HepG2 (cell line): Measurements from ENCODE around the gene CNTN5. TPM values are rescaled to one million over a fixed set of nuclear protein-coding genes. Genes with fewer than 3 reads are reported as not detected.

ENCODE experiments used
- ATAC-seq: fragments of 200-7000 bp; cut with Tn5 transposase; 3 replicates; pipeline ENCODE4 v1.9.1; 2020; ENCODE audit warnings: mild to moderate bottlenecking, moderate library complexity
- BruUV-seq: library from RNA; stranded (reverse); fragments of 400-500 nt; replicated peaks from 2 replicates; lab custom pipeline; 2021; lab: Mats Ljungman, UMichigan
- CTCF ChIA-PET: fragments of 300-600 bp; formaldehyde crosslinking; extraction: SDS; loops from one replicate; lab custom pipeline; 2021; ENCODE audit warnings: low total read pairs, inconsistent platforms, low intra/inter-chr PET ratio; lab: Yijun Ruan, JAX
- POLR2A ChIA-PET: fragments of 350-600 bp; sonication (Branson Sonifier 250); formaldehyde crosslinking; loops from one replicate; lab custom pipeline; 2020; ENCODE audit warnings: antibody characterized with exemption, inconsistent platforms; lab: Yijun Ruan, JAX
- DNase-seq: peaks from one replicate; pipeline ENCODE4 v3.0.0-alpha.2; 2015; ENCODE audit warnings: low spot score
- FAIRE-seq: peaks from 3 replicates; lab custom pipeline; 2011; peaks lifted over from hg19 to GRCh38; lab: Jason Lieb, UNC
- H2AFZ ChIP-seq: one replicate; pipeline ENCODE4 v1.6.1; 2011; ENCODE audit warnings: low read length, inconsistent platforms
- H3K27ac ChIP-seq: fragments of 300-600 bp; 3 replicates; pipeline ENCODE4 v1.8.0; 2011; ENCODE audit warnings: mixed run types, mild to moderate bottlenecking, mixed read lengths, low read length, inconsistent platforms; ENCODE audit not compliant: insufficient read depth; ENCODE audit errors: extremely low read length
- H3K27me3 ChIP-seq, 2 experiments: fragments of 200-600 bp in 1 of 2; 2 replicates in 1 of 2; 3 replicates in 1 of 2; pipeline versions ENCODE4 v1.6.0 to v1.8.0; 2011; ENCODE audit warnings: low read length in 2 of 2, mild to moderate bottlenecking in 2 of 2, moderate library complexity in 2 of 2, inconsistent platforms in 1 of 2; ENCODE audit not compliant: insufficient read depth in 2 of 2, control insufficient read depth in 1 of 2
- H3K36me3 ChIP-seq, 2 experiments: fragments of 200-600 bp in 1 of 2; replicated peaks in 1 of 2; 2 replicates in 1 of 2; 3 replicates in 1 of 2; pipeline versions ENCODE4 v1.5.1 to v1.8.0; 2011; ENCODE audit warnings: low read length in 2 of 2, inconsistent platforms in 1 of 2; ENCODE audit not compliant: insufficient read depth in 2 of 2, control insufficient read depth in 1 of 2
- H3K4me1 ChIP-seq: 2 replicates; pipeline ENCODE4 v1.5.1; 2012; ENCODE audit warnings: low read length, inconsistent platforms; ENCODE audit not compliant: insufficient read depth
- H3K4me2 ChIP-seq: 2 replicates; pipeline ENCODE4 v1.6.0; 2011; ENCODE audit warnings: low read depth, low read length, inconsistent platforms
- H3K4me3 ChIP-seq, 3 experiments: fragments of 200-600 bp in 1 of 3; sonication (generic), shearing (Covaris generic) in 1 of 3; replicated peaks in 1 of 3; 2 replicates each; pipeline ENCODE4 v1.5.1; 2011 to 2016; ENCODE audit warnings: low read length in 3 of 3, inconsistent platforms in 2 of 3, low read depth in 2 of 3, mild to moderate bottlenecking in 2 of 3, control low read depth in 1 of 3, mixed read lengths in 1 of 3; ENCODE audit not compliant: insufficient read depth in 1 of 3
- H3K79me2 ChIP-seq: one replicate; pipeline ENCODE4 v1.6.1; 2011; ENCODE audit warnings: low read length, inconsistent platforms; ENCODE audit not compliant: insufficient read depth
- H3K9ac ChIP-seq: 2 replicates; pipeline ENCODE4 v1.6.0; 2011; ENCODE audit warnings: mild to moderate bottlenecking, low read depth, low read length, inconsistent platforms; ENCODE audit not compliant: insufficient read depth
- H3K9me3 ChIP-seq: 2 replicates; pipeline ENCODE4 v1.5.1; 2012; ENCODE audit warnings: mild to moderate bottlenecking, low read length
- H4K20me1 ChIP-seq: 2 replicates; pipeline ENCODE4 v1.6.0; 2011; ENCODE audit warnings: inconsistent platforms, mild to moderate bottlenecking, low read length, moderate library complexity; ENCODE audit not compliant: insufficient read depth
- BRCA1 ChIP-seq: sonication (generic); formaldehyde crosslinking; IDR thresholded peaks from 2 replicates; pipeline ENCODE4 v1.4.0; 2020; ENCODE audit warnings: missing genetic modification reagents
- FOSL1 ChIP-seq: sonication (generic); formaldehyde crosslinking; IDR thresholded peaks from 2 replicates; pipeline ENCODE4 v1.9.0; 2021; ENCODE audit warnings: missing genetic modification reagents, borderline replicate concordance
- PAX8 ChIP-seq: sonication (generic); formaldehyde crosslinking; IDR thresholded peaks from 2 replicates; pipeline ENCODE4 v1.8.0; 2022; ENCODE audit warnings: mild to moderate bottlenecking, missing genetic modification reagents, borderline replicate concordance
- PHF5A ChIP-seq: IDR thresholded peaks from one replicate; pipeline ENCODE4 v1.6.1; 2018; ENCODE audit warnings: low read depth, missing genetic modification reagents; ENCODE audit not compliant: unreplicated experiment
- RBM22 ChIP-seq: fragments of 200-400 bp; formaldehyde crosslinking; optimal IDR thresholded peaks from 2 replicates; pipeline ENCODE3; 2017; ENCODE audit warnings: mild to moderate bottlenecking, low read length, moderate library complexity
- ZNF34 ChIP-seq: sonication (generic); formaldehyde crosslinking; IDR thresholded peaks from 2 replicates; pipeline ENCODE4 v1.4.0; 2020; ENCODE audit warnings: mild to moderate bottlenecking, missing genetic modification reagents, borderline replicate concordance
- ZNF598 ChIP-seq: sonication (generic); formaldehyde crosslinking; IDR thresholded peaks from 2 replicates; pipeline ENCODE4 v1.5.1; 2020; ENCODE audit warnings: mild to moderate bottlenecking, missing genetic modification reagents, borderline replicate concordance
- ZNF605 ChIP-seq: sonication (generic); formaldehyde crosslinking; IDR thresholded peaks from 2 replicates; pipeline ENCODE4 v1.8.0; 2022; ENCODE audit warnings: mild to moderate bottlenecking, missing genetic modification reagents
- ZNF724P ChIP-seq: sonication (generic); formaldehyde crosslinking; IDR thresholded peaks from 2 replicates; pipeline ENCODE4 v1.8.0; 2022; ENCODE audit warnings: missing genetic modification reagents, borderline replicate concordance
- WGBS: methylation state at CpG from one replicate; pipeline ENCODE4 v1.1.6; 2017; ENCODE audit warnings: low lambda C conversion rate; 5-methylcytosine and 5-hydroxymethylcytosine counted together
- in situ Hi-C: cut with HindIII; loops from 2 replicates; pipeline ENCODE4 v1.10.0; 2017; ENCODE audit warnings: low pct_unique_long_range_greater_than_20kb; ENCODE audit not compliant: extremely low pct_ligation_motif_present
- intact Hi-C: fragments of 100-400 bp; cut with micrococcal nuclease; formaldehyde crosslinking; loops from one replicate; pipeline ENCODE4 v1.10.0; 2022; ENCODE audit not compliant: unreplicated experiment
- polyA plus RNA-seq, 8 experiments: library from polyadenylated mRNA; depleted of rRNA in 3 of 8; stranded (reverse) in 7 of 8; unstranded in 1 of 8; fragments of >200 nt; fragmentation: Illumina TruSeq in 4 of 8; extraction: Trizol in 4 of 8; gene quantifications; 2 replicates each; pipeline versions ENCODE4 v1.2.1 to v1.2.3, GENCODE V29; 2011 to 2016; ENCODE audit warnings: low read depth in 4 of 8, missing spikeins in 1 of 8, mixed read lengths in 1 of 8; ENCODE audit not compliant: insufficient read depth in 1 of 8
- total RNA-seq, 5 experiments: library from RNA; depleted of rRNA; stranded (reverse); fragments of >200 nt; fragmentation: Illumina TruSeq; extraction: Trizol; gene quantifications; 2 replicates each; pipeline ENCODE4 v1.2.3, GENCODE V29; 2016; ENCODE audit warnings: low read depth in 1 of 5
- TF ChIP-seq, protein P1 (sequence below): sonication (generic); formaldehyde crosslinking; IDR thresholded peaks from 2 replicates; pipeline ENCODE4 v1.9.0; 2022; ENCODE audit warnings: missing genetic modification reagents, mild to moderate bottlenecking, borderline replicate concordance
- TF ChIP-seq, protein P2 (sequence below): sonication (generic); formaldehyde crosslinking; IDR thresholded peaks from 2 replicates; pipeline ENCODE4 v1.8.0; 2022; ENCODE audit warnings: missing genetic modification reagents, low read depth, mild to moderate bottlenecking, borderline replicate concordance
- TF ChIP-seq, protein P3 (sequence below): sonication (generic); formaldehyde crosslinking; IDR thresholded peaks from 2 replicates; pipeline ENCODE4 v1.4.0; 2020; ENCODE audit warnings: mild to moderate bottlenecking, low read depth, missing genetic modification reagents

CNTN5 gene
- total and polyA plus RNA-seq, 2 of the 13 experiments (the other 11 are each of a cell fraction or from before 2014, with no cell fraction given) = not detected

DNA sequence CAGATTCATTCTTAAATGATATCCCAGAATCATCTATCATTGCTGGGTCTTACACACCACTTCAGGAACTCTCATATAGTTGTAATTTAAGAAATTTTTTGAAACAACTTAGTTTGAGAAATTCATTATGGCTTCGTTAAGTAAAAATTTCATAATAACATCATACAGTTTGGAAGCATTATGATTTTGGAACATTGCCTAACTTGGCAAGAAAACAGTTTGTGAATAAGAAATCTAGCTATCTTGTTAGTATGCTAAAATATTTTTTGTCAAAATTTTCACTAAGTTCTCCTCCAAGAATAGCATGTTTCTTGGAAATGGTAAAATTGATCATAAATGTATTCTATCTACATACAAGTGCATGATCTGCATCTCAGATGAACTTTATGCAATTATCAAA, 217.7 kb downstream of the CNTN5 start:
- no peaks in the 10 kb centered on the region for H3K27me3 ChIP-seq
- H3K4me1 ChIP-seq = 0 out of 2 replicates have a peak, but pooled peaks cover 10% of the 10 kb centered on the region
- DNase-seq (no peak), FAIRE-seq (no peak), ATAC-seq (no peak)
- H3K27ac ChIP-seq = no peak overlapping the region
- H3K4me3 ChIP-seq = no peak overlapping the region
- H4K20me1 ChIP-seq = no peaks in the 10 kb centered on the region; the same call in 1 of the 2 replicates
- WGBS = 3% methylated on average over 1 of the region's 1 CpG
- intact Hi-C loops = no loop called here
- ChIA-PET POLR2A (no interaction called here), CTCF (no interaction called here)
- BruUV-seq = no TSS peak
- H3K9ac ChIP-seq = no peak overlapping the region
- in situ Hi-C loops = no loop called here
- no peak for TF ChIP-seq PAX8 (CRISPR knock-in tag)
- TF ChIP-seq, protein P1, sequence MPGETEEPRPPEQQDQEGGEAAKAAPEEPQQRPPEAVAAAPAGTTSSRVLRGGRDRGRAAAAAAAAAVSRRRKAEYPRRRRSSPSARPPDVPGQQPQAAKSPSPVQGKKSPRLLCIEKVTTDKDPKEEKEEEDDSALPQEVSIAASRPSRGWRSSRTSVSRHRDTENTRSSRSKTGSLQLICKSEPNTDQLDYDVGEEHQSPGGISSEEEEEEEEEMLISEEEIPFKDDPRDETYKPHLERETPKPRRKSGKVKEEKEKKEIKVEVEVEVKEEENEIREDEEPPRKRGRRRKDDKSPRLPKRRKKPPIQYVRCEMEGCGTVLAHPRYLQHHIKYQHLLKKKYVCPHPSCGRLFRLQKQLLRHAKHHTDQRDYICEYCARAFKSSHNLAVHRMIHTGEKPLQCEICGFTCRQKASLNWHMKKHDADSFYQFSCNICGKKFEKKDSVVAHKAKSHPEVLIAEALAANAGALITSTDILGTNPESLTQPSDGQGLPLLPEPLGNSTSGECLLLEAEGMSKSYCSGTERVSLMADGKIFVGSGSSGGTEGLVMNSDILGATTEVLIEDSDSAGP = no peak
- TF ChIP-seq ZNF605 = no peak
- H3K79me2 ChIP-seq = no peaks in the 10 kb centered on the region
- no peaks in the 10 kb centered on the region for H3K9me3 ChIP-seq
- no peaks in the 10 kb centered on the region for H3K36me3 ChIP-seq
- H2AFZ ChIP-seq = no peak overlapping the region
- no peak overlapping the region for H3K4me2 ChIP-seq

DNA sequence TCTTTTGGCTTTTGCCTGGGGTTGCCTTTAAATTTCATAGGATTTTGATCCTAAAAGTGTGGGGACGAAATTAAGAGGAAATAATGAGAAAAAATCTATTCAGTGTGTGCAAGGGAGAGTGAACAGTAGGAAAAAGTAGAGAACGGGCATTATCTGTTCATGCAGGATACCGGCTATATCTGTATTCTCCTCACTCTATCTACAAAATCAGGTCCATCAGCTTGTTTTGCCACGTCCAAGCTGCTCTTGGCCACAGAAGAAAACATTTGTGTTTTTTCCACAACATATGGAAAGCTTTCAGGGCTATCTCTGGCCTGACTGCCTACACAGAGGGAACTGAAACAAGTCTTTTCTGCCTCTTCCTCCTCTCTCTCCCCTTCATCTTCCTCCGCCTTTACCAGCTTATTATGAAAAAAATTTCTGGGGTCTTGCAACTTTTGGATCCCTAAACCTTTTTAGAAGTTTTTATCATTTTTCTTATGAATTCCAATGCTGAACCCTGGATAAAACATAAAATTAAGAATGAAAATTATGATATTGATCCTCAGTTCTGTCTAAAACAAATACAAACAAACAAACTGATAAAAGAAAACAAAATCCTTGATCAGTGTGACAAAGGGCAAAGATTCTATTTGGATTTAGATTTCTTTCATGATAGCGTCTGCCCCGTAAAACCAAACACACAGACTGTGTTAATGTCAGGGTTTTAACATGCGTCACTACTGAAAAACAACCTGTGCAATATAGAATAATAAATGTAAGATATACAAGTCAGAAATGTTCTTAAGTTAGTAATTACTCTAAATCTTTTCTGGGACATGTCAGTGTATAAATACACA, 219.7 kb downstream of the CNTN5 start:
- in situ Hi-C loops (no loop called here), intact Hi-C loops (no loop called here)
- WGBS = 13% methylated on average over 8 of the region's 8 CpGs
- Histone ChIP-seq H3K4me1 (0 out of 2 replicates have a peak, but pooled peaks cover 10% of the 10 kb centered on the region), H2AFZ (no peak overlapping the region), H3K9me3 (no peaks in the 10 kb centered on the region), H4K20me1 (no peaks in the 10 kb centered on the region; the same call in 1 of the 2 replicates), H3K4me2 (no peak overlapping the region), H3K27me3 (no peaks in the 10 kb centered on the region), H3K36me3 (no peaks in the 10 kb centered on the region), H3K79me2 (no peaks in the 10 kb centered on the region), H3K27ac (no peak overlapping the region), H3K9ac (no peak overlapping the region), H3K4me3 (no peak overlapping the region)
- ATAC-seq (peak; percentile 43; the same call in 1 of the 3 replicates), DNase-seq (no peak), FAIRE-seq (no peak)
- no TSS peak for BruUV-seq
- ChIA-PET CTCF (no interaction called here), POLR2A (no interaction called here)
- TF ChIP-seq ZNF598 (no peak), ZNF34 (CRISPR knock-in tag) (no peak), PHF5A (CRISPR knock-in tag) (no peak), FOSL1 (CRISPR knock-in tag) (no peak), ZNF724P (CRISPR knock-in tag) (no peak), BRCA1 (no peak), RBM22 (no peak)
- TF ChIP-seq, protein P2, sequence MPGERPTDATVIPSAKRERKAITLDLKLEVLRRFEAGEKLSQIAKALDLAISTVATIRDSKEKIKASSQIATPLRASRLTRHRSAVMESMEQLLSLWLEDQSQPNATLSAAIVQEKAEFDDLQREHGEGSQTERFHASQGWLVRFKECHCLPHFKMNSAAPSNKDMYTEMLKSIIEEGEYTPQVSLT (CRISPR knock-in tag) = no peak
- TF ChIP-seq, protein P3, sequence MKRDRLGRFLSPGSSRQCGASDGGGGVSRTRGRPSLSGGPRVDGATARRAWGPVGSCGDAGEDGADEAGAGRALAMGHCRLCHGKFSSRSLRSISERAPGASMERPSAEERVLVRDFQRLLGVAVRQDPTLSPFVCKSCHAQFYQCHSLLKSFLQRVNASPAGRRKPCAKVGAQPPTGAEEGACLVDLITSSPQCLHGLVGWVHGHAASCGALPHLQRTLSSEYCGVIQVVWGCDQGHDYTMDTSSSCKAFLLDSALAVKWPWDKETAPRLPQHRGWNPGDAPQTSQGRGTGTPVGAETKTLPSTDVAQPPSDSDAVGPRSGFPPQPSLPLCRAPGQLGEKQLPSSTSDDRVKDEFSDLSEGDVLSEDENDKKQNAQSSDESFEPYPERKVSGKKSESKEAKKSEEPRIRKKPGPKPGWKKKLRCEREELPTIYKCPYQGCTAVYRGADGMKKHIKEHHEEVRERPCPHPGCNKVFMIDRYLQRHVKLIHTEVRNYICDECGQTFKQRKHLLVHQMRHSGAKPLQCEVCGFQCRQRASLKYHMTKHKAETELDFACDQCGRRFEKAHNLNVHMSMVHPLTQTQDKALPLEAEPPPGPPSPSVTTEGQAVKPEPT = no peak
